K562 (cell line): ENCODE measurements around the gene CHMP2A. TPM values are rescaled to one million over a fixed set of nuclear protein-coding genes. Genes with fewer than 3 reads are reported as not detected.

Source experiments
- ESRRB ChIP-seq: fragments of 250-450 bp; sonication (Bioruptor Pico); IDR thresholded peaks from 2 replicates; pipeline ENCODE4 v1.5.0; 2020; ENCODE audit warnings: mild to moderate bottlenecking, moderate library complexity, borderline replicate concordance
- ETS1 ChIP-seq: conservative IDR thresholded peaks from 2 replicates; pipeline ENCODE4 v1.6.1; 2011; ENCODE audit warnings: low read depth, mild to moderate bottlenecking, low read length; ENCODE audit not compliant: control insufficient read depth
- GTF3C2 ChIP-seq: IDR thresholded peaks from 3 replicates; pipeline ENCODE4 v1.6.1; 2011; ENCODE audit warnings: borderline replicate concordance, mild to moderate bottlenecking, moderate library complexity; ENCODE audit not compliant: insufficient read length; ENCODE audit errors: extremely low read depth
- IRF2 ChIP-seq: sonication (generic); formaldehyde crosslinking; IDR thresholded peaks from 2 replicates; pipeline ENCODE4 v1.8.1; 2022; ENCODE audit warnings: mild to moderate bottlenecking, missing genetic modification reagents
- KLF6 ChIP-seq: fragments of 250-450 bp; sonication (Bioruptor Pico); IDR thresholded peaks from 2 replicates; pipeline ENCODE4 v1.4.0; 2020; ENCODE audit warnings: mild to moderate bottlenecking, moderate library complexity, borderline replicate concordance
- RBFOX2 ChIP-seq: fragments of 200-400 bp; formaldehyde crosslinking; IDR thresholded peaks from 2 replicates; pipeline ENCODE4 v1.6.1; 2017; ENCODE audit warnings: low read depth, mild to moderate bottlenecking, low read length, moderate library complexity
- STAT5B ChIP-seq: fragments of 250-450 bp; sonication (Bioruptor Pico); IDR thresholded peaks from 2 replicates; pipeline ENCODE4 v1.8.0; 2021; ENCODE audit warnings: mild to moderate bottlenecking, inconsistent platforms
- ZBTB33 ChIP-seq: sonication (generic); formaldehyde crosslinking; IDR thresholded peaks from 2 replicates; pipeline ENCODE4 v1.8.1; 2023; ENCODE audit warnings: mild to moderate bottlenecking, missing genetic modification reagents
- ZMIZ1 ChIP-seq, 2 experiments: fragments of 150-350 bp in 1 of 2; IDR thresholded peaks; 2 replicates each; pipeline ENCODE4 v1.6.1; 2012 to 2016; ENCODE audit warnings: low read depth in 2 of 2, low read length in 2 of 2, mild to moderate bottlenecking in 1 of 2, moderate library complexity in 1 of 2
- ZNF224 ChIP-seq: sonication (generic); formaldehyde crosslinking; IDR thresholded peaks from 2 replicates; pipeline ENCODE4 v1.8.0; 2022; ENCODE audit warnings: mild to moderate bottlenecking, missing genetic modification reagents
- ZNF311 ChIP-seq: fragments of 250-450 bp; sonication (Bioruptor Pico); IDR thresholded peaks from 2 replicates; pipeline ENCODE4 v1.4.0; 2020; ENCODE audit warnings: mild to moderate bottlenecking, moderate library complexity
- ZNF592 ChIP-seq: fragments of 450-650 bp; IDR thresholded peaks from 2 replicates; pipeline ENCODE4 v1.6.1; 2017; ENCODE audit warnings: antibody characterized with exemption, mild to moderate bottlenecking
- polyA plus RNA-seq, 8 experiments: library from polyadenylated mRNA; depleted of rRNA in 4 of 8; stranded (reverse) in 5 of 8; unstranded in 3 of 8; fragments of >200 nt; fragmentation: Nextera tagmentation in 2 of 8; fragmentation: Illumina TruSeq in 1 of 8; extraction: Ambion mirVana in 2 of 8; extraction: Trizol in 1 of 8; gene quantifications; 2 replicates each; pipeline versions ENCODE4 v1.2.1 to v1.2.3, GENCODE V29; 2011 to 2014; ENCODE audit warnings: inconsistent platforms in 1 of 8, missing spikeins in 1 of 8
- total RNA-seq, 7 experiments: library from RNA; depleted of rRNA in 6 of 7; stranded (reverse); fragments of >200 nt in 6 of 7; fragmentation: Illumina TruSeq in 2 of 7; extraction: Trizol in 2 of 7; gene quantifications; 2 replicates each; pipeline versions ENCODE4 v1.2.1 to v1.2.3, GENCODE V29; 2011 to 2021; ENCODE audit warnings: low replicate concordance in 1 of 7

CHMP2A gene
- total and polyA plus RNA-seq, 9 of the 15 experiments (the other 6 are each of a cell fraction or from before 2014, with no cell fraction given), result 57.6 to 159 (median 87.2) TPM

GRCh38 chr19:58555920-58556621 is 1.2 kb upstream of the CHMP2A start (continued):
- no peak for TF ChIP-seq ZMIZ1 (IDR thresholded peaks at IDR 0.05; ENCODE audit: low read depth in 2 of 2, low read length in 2 of 2)
- peak; percentile 86 for TF ChIP-seq ZBTB33
- TF ChIP-seq ESRRB (CRISPR knock-in tag), result no peak
- TF ChIP-seq GTF3C2, result no peak
- TF ChIP-seq ZNF224, result no peak
- no peak for TF ChIP-seq ETS1
- TF ChIP-seq ZNF592, result no peak
- TF ChIP-seq IRF2, result no peak
- TF ChIP-seq KLF6 (CRISPR knock-in tag), result no peak
- TF ChIP-seq STAT5B (CRISPR knock-in tag), result no peak
- no peak for TF ChIP-seq ZNF311 (CRISPR knock-in tag)
- TF ChIP-seq RBFOX2, result peak; percentile 55; the same call in 1 of the 2 replicates
